ENCODE data around the gene P2RY2. TPM values are rescaled to one million over a fixed set of nuclear protein-coding genes. Genes with fewer than 3 reads are reported as not detected.

The P2RY2 gene
- total RNA-seq, 1 experiment from 2014 or later = 2.9 TPM

- Histone ChIP-seq H3K9me3 (ENCODE audit: control insufficient read depth in 1 of 2, insufficient read depth in 1 of 2, low read depth in 1 of 2, low read length in 2 of 2) (no peaks in the 10 kb centered on the region), H4K20me1 (ENCODE audit: insufficient read depth) (no peaks in the 10 kb centered on the region), H3K27me3 (ENCODE audit: insufficient read depth, low read length) (no peaks in the 10 kb centered on the region), H3K9me2 (ENCODE audit: insufficient read depth) (no peaks in the 10 kb centered on the region), H2AFZ (ENCODE audit: low read depth, low read length, poor library complexity, severe bottlenecking) (no peak overlapping the region), H3K4me1 (ENCODE audit: control insufficient read depth in 1 of 2, insufficient read depth in 2 of 2, low read length in 2 of 2) (peaks cover 23 to 35% of the 10 kb centered on the region in 2 experiments), H3K4me3 (replicated peaks in 1 of 2; ENCODE audit: low read depth in 1 of 2, low read length in 2 of 2) (no peak overlapping the region), H3K9ac (ENCODE audit: low read length) (no peak overlapping the region), H3K79me2 (ENCODE audit: insufficient read depth, low read length) (no peaks in the 10 kb centered on the region), H3K36me3 (ENCODE audit: control insufficient read depth in 1 of 2, insufficient read depth in 2 of 2, low read length in 2 of 2) (no peaks in the 10 kb centered on the region), H3K4me2 (ENCODE audit: low read length) (no peak overlapping the region), H3K27ac (ENCODE audit: low read depth, low read length) (no peak overlapping the region)
- DNase-seq (ENCODE audit: low read depth, low spot score) = no peak
- intact Hi-C loops (cut with micrococcal nuclease) = no loop called here
- ATAC-seq = no peak
- RAD21 ChIA-PET (ENCODE audit: low non-redundant PET in 1 of 2, low total read pairs in 2 of 2, uncharacterized antibody in 2 of 2, unreplicated experiment in 2 of 2) = no interaction called here
- TF ChIP-seq EZH2phosphoT487 (IDR thresholded peaks at IDR 0.05; ENCODE audit: borderline replicate concordance) (no peak), POLR2A (IDR thresholded peaks at IDR 0.05; ENCODE audit: borderline replicate concordance, extremely low read depth, insufficient read depth, insufficient read length) (no peak), TCF7L2 (IDR thresholded peaks at IDR 0.05; ENCODE audit: borderline replicate concordance, extremely low read depth, insufficient read depth, insufficient read length) (no peak), FOSL1 (IDR thresholded peaks at IDR 0.05; ENCODE audit: low read depth) (no peak), ZBTB33 (IDR thresholded peaks at IDR 0.05; ENCODE audit: extremely low read depth, insufficient replicate concordance, low read length) (no peak), ZFX (IDR thresholded peaks at IDR 0.05) (no peak), SP1 (IDR thresholded peaks at IDR 0.05; ENCODE audit: low read depth) (no peak), CBX3 (IDR thresholded peaks at IDR 0.05; ENCODE audit: low read depth) (no peak), POLR2AphosphoS5 (IDR thresholded peaks at IDR 0.05; ENCODE audit: low read depth, low read length) (no peak), MAX (IDR thresholded peaks at IDR 0.05) (no peak), CEBPB (IDR thresholded peaks at IDR 0.05; ENCODE audit: low read depth) (no peak), ELF1 (IDR thresholded peaks at IDR 0.05; ENCODE audit: borderline replicate concordance, low read depth) (no peak), SRF (IDR thresholded peaks at IDR 0.05; ENCODE audit: low read depth) (no peak), SIN3A (IDR thresholded peaks at IDR 0.05; ENCODE audit: low read depth) (no peak)
- POLR2A ChIA-PET = no interaction called here
- BruUV-seq (replicated peaks) = no TSS peak
- CTCF ChIA-PET = no interaction called here
These were observed 18.6 kb upstream of the P2RY2 start for GRCh38 chr11:73199446-73199845.

All from HCT116 (cell line).